ENCODE measurements around the gene GATA3.

The GATA3 gene

DNA sequence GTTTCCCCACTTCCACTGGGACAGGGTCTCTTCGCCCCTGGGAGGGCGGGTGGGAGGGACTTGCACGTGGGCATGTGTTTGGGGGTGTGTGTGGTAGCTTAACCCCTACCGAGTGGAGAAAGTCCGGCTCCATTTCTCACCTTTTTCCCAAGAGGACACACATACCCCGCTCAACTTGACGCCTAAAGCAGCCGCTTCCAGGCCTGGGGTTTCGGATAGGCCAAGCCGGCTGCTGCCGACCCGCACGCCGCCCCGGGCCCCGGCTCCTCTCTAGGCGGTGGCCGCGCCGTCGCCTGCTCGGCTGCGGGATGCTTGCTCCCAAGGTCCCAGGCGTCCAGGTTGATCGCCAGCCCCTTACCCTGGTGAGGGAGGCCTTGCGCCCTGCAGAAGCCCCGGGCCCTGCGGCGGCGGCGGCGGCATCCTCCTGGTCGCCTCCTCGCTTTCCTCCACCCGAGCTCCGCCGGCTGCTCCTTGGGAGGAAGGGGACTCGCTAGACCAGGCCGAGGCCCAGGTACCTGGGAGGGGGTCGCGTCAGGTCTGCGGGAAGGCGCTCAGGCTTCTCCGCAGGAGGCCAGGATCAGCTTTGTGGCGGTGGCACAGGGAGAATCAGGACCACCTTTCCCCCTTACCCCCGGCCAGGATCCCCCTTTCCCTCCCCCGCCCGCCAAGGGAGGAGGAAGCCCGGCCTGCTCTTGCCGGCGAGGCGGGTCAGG, 3.2 kb upstream of the GATA3 start:
- no peak for DNase-seq

DNA sequence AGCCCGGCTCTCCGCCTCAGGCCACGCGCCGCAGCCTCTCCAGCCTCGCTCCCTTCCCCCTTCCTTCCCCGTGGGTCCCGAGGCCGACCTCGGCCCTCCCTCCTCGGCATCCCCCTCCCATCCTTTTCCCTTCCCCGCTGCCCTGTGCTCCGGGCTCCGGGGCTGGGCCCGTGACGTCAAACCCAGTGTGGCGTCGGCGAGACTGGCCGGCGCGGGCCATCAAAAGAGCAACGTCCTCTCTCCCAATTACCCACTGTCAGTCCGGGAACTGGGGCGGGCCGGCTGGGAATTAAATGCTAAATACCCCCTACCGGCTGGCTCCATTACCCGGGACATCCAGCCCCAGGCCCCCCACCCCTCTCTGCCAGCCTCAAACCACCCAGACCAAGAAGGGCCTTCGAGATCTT, 2.6 kb upstream of the GATA3 start:
- DNase-seq, result no peak

DNA sequence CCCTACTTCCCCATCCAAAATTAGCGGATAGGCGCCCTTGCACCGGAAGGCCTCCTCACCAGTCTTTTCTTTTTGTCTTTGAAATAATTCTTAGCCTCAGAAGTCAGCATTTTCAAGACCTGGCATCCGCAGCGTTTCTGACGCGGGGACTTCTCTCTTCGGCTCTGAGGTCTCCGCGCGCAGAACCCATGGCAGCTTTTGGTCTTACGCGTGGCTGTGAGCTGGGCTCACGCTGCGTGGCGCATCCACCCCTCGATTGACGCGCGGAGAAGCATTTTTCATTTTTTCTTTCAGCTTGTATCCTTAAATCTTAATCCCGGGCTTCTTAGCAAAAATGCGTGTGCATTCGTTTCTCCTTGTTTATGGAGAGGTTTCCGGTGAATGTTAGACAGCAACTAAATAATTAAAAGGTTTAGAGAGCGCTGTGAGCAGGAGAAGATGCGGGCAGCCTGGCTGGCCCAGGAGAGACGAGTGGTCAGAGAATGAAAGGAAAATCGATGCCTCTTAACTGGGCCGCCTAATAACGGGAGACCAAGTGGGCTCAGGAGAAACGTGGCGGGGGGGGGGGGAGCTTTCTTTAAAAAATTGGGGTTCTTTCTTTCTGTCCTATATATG, 2.0 kb upstream of the GATA3 start:
- no peak for DNase-seq

DNA sequence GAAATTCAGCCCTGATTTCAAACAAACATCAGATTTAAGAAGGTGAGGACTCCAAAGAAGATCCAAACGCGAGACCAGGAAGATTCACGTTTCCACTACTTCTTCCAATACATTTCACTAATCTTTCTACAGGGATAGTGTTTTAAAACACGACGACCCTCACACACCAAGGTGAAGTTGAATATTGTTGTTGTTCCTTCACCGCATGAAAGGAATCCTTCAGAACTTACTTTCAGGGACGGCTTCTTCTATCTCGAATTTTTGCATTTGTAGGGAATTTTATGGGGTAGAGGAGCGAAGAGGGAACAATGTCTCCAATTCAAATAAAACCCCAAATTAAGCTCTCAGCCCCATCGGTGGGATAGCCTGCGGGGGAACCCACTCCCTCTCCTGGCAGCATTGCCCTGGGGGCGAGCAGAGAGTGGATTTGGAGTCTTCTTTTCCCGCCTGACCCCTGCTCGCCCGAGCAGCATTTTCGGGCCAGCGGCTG, 1.5 kb upstream of the GATA3 start:
- no peak for DNase-seq

DNA sequence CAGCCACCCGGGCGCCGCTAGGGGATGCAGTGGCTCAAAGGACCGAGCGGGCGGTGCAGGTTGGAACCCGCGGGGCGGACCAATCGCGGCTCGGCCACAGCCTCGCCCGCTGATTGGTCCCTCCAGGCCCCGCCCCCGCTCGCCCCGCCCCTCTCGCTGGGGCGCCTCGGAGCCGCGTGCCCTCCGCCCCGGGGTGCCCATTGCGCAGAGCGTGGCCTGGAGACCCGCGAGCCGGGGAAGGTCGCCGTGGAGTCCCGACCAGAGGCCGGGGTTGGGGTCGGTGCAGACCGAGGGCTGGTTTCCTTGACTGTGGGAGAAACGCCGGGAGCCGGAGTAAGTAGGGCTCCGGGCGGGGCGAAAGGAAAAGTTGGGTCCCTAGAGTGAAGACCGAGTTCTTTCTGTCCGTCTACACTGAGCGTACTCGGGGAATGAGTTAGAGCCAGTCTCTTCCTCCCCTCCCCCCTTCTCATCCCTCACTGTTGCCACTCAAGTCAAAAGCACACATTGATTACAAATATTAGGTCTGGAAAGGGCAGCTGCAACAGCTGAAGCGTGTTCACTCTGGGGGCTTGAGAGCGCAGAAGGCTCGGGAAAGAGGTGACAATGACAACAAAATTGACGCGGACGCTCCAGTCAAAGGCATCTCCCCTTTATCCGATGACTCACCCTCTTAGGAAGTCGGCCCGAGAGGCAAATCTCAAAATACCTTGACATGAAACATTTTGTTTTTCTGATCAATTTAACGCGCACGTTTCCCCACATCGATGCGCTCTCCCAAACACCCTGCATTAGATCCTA, 843 bp upstream of the GATA3 start:
- peak; percentile 93 for DNase-seq

DNA sequence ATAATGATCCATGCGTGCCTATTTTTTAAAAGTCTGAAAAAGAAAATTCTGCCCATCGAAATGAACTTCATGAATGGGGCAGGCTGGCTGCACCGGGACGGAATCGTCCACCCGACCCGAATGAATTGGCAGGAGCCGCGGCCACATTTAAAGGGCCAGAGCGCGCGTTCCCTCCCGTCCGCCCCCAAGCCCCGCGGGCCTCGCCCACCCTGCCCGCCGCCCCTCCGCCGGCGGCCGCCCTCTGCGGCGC, 319 bp upstream of the GATA3 start:
- DNase-seq, result no peak

DNA sequence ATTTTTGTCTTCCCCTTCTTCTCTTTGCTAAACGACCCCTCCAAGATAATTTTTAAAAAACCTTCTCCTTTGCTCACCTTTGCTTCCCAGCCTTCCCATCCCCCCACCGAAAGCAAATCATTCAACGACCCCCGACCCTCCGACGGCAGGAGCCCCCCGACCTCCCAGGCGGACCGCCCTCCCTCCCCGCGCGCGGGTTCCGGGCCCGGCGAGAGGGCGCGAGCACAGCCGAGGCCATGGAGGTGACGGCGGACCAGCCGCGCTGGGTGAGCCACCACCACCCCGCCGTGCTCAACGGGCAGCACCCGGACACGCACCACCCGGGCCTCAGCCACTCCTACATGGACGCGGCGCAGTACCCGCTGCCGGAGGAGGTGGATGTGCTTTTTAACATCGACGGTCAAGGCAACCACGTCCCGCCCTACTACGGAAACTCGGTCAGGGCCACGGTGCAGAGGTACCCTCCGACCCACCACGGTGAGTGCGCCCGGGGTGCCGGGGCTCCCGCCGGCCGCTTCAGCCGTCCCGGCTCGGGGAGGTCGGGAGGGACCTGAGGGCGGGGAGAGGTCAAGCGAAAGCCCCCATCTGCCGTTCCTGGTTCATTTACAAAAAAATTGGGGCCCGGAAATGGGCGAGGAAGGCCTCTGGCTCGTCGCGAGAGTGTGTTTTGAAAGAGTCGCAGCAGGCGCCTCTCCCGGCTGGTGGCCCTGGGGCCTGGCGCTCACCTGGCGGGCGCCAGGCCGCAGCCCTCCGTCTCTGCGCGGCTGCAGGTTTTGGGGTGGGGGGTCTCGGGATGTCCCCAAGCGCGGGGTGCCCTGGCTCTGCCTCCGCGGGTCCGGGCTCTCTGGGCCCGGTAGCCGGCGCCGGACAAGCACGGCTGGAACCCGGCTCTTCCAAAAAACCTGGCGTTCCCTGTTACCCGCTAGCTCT, 1.2 kb downstream of the GATA3 start:
- no peak for DNase-seq

DNA sequence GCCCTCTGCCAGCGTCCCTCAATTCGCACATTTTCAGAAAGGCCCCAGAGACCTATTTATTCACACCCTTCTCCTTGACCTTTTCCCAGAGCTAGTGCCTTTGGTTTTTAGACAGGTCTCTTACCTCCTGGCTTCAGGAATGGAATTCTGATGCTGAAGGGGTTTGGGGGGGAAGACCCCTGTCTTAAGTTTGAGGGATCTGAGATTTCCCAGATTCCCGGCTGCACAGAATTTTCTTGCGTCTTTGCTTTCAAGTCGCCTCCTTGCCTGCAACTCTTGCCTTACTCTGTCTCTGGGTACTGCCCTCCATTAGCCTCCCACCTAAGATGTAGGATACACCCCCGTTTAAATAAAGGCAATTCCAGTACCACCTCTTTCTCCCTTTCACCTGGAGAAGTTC, 1.9 kb downstream of the GATA3 start:
- no peak for DNase-seq

DNA sequence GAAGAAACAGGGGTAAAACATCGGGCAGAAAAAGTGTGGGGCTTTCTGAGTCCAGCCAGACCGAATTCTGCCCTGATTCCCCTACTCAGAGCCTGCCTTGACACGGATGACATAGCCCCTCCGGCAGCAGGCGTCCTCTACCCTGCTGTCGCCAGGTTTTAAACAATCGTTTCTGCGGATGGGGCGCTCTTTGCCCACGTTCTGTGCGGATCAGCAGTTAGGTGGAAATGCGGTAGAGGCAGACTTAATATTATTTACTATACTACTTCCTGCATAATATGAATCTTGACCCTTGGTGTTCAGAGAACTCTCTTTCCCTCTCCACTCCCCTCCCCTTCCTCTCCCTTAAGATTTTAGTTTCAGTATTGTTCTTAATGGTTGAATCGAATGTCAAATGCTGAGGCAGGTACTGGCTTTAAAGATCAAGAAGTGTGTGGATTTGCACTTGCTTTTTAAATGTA, 2.4 kb downstream of the GATA3 start:
- DNase-seq, result no peak

DNA sequence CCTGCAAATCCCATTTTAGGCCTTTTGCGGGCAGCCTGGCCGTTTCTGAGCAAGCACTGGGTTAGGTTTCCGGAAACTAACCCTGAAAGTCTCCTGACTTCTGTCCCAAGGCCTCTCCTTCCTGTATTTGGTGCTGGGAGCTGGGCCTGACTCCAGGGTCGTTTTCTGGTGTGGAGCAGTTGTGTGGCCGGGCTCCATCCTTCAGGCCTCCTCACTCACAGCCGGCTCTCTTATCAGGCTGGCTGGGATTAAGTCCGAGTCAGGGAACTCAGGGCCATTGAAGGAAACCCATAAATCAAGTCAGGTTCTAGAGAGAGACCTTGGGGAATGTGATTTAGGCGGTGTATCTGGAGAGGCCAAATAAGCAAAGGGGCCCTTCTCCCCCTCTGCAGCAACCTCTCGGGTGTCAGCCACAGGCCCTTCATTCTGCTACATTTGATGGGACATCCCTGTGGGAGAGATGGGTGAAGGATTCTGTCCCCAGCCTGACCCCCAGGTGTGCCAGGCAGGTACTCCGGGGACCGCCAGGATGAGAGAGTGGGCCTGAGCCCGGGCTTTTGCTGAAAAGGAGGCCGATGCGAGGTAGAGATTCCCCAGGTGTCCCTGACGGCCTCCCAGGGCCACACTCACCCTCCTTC, 3.3 kb downstream of the GATA3 start:
- DNase-seq, result no peak

DNA sequence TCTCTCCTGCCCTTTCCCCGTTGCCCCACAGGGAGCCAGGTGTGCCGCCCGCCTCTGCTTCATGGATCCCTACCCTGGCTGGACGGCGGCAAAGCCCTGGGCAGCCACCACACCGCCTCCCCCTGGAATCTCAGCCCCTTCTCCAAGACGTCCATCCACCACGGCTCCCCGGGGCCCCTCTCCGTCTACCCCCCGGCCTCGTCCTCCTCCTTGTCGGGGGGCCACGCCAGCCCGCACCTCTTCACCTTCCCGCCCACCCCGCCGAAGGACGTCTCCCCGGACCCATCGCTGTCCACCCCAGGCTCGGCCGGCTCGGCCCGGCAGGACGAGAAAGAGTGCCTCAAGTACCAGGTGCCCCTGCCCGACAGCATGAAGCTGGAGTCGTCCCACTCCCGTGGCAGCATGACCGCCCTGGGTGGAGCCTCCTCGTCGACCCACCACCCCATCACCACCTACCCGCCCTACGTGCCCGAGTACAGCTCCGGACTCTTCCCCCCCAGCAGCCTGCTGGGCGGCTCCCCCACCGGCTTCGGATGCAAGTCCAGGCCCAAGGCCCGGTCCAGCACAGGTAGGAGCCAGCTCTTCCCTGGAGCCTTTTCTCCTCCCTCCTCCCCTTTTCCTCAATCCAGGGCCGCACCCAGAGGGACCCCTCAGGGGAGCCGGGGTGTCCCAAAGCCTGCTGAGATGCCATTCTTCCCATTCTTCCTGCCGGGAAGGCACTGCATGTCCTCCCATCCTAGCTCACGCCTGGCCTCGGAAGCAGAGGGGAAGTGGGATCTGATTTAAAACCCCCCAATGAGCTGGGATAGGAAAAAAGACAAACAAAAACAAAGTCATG, 4.0 kb downstream of the GATA3 start:
- no peak for DNase-seq

DNA sequence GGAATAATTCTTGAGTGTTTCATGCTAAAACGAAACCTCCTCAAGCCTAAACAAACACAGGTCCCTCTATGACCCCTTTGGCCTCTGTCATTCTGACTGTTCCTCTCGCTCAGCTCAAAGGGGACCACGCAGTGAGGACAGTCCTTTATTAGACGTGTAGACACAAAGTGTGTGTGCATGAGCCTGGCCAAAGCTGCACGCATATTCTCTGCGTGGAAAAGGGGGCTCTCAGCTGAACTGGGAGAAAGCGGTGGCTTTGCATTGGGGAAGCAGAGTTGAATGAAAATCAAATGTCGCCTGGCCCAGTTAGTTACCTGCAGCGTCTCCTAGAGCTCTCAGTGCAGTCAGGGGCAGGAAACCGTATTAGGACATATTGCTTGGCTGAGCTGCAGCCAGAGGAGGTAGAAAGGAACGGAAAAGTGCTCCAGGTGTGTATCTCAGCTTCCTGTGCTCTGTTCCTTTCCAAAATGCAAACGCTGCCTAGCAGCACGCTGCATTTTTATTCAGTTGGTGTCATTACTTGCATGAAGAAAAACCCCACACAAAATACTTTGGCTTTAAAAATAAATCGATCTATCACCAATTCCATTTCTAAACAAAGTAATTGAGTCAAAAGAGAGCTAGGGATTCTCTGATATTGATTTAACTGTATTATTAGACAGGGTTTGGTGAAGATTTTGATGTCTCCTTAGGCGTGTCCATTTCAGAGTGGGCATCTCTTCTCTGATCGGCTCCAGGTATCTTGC, 4.9 kb downstream of the GATA3 start:
- DNase-seq, result no peak

DNA sequence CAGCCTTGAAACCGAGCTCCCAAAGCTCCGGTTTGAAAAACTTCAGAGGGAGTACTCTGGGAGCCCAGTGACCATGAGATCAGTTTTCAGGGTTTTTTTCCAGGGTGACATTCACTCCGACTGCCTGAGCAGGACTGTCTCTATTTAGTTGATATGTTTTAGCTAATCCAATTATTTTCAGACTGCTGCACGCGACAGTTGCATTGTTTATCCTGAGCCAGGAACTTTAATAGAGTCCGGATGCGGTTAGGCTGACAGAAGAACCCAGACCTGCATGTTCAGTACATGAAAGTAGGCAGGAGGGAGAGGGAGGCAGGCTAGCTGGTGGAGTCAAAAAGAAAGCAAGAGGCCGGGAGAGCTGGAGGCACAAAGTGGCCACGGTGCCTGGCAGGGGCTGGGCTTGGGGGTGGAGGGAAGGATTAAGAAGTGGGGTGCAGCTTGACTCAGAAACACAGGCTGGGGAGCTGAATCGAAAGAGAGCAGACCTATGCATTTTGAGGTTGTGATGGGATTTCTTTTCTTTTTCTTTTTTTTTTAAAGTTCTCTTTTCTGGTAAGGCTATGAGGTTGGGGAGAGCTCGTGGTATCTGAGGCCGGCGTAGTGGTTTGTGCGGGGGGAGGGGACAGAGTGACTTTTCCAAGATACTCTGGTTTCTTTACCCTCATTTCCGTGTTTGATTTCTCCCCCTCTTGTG, 5.7 kb downstream of the GATA3 start:
- DNase-seq, result peak; percentile 50

DNA sequence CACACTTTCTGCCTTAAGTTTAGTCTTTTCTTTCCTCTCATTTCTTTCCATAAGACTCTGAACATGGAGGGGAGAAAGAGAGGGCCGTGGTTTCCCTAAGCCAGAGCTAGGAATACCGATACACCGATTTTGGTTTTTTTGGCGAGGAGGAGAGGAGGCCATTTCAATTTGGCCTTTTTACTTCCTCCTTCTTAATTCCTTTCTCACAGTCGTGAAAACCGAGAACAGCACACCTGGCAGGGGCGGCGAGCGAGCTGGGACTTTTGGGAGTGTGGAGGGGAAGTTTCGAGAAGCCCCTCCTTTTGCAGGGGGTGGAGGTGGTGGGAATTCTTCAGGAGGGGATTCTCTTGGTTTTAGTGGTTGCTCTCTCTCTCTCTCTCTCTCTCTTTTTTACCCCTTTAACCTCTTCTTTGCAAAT, 6.2 kb downstream of the GATA3 start:
- DNase-seq, result no peak

DNA sequence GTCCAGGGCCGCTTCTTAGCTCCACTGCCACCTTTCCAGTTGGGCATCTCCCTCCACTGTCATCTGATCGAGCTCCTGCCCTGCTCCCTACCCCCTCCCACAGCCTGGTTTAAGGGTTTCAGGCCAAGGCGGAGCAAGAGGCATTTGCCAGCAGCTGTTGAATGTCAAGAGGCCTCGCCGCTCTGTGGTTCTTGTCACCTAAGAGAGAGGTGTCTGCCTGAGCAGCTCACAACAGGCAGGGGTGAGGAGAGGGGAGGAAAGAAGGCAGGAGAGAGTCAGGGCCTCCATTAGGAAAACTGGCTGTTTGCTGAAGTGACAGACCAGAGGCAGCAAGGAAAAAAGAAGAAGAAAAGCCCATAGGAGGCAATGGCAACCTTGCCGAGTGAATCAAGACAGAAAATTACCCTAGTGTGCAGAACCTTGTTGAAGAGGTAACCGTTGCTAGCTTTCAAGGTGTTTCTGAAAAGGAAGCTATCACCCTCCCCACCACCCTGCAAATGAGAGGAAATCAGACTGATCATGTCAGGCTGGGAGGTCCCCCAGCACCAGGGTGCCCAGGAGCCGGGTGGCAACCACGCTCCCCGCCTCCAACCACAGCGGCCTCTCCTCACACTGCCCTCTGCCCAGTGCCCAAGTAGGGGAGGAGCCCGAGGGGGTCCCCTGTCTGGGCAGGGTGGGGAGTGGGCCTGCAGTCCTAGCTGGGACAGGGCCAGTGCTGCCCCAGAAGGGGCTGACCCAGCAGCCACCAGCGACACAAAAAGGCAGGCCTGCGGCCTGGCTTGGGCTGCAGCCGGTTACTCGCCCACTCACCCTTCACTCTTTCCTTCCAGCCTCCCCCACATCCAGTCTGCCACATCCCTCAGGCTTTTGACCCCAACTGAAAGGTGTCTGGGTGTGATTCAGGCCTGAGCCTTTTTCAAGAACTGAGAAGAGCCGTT, 7.1 kb downstream of the GATA3 start:
- no peak for DNase-seq

DNA sequence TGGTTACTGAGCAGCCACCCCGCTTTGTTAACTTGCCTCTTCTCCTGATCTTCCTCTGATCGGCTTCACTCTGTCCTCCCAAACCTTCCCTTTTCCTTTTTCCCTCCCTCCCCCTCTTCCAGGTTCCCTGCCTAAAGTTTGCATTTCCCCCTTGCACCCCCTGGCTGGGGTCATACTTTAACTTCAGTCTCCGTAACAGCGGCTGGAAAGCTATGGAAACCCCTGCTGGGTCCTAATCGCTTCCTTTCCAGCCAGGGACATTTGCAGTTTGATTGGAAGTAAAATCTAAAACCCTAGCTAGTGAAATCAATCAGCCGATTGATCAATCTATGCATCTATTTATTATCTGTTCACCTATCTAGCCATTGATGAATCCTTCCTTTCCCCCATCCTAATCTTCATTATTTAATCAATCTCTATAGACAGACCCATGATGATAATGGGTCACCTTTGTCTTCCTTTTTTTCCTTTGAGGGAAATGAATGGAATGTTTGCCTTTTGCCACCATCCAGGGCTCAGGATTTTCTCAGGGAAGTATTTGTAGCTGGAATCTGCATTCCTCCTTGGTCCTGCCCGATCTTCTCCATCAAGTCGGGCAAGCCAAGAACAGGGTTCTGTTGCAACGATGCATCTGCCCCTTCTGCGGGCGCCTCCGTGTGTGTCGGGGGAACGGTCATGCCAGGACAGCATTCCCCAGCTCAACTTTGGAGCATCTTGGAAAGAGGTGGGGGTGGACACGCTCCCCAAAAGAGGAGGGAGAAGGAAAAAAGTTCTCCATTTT, 8.8 kb downstream of the GATA3 start:
- DNase-seq, result no peak

DNA sequence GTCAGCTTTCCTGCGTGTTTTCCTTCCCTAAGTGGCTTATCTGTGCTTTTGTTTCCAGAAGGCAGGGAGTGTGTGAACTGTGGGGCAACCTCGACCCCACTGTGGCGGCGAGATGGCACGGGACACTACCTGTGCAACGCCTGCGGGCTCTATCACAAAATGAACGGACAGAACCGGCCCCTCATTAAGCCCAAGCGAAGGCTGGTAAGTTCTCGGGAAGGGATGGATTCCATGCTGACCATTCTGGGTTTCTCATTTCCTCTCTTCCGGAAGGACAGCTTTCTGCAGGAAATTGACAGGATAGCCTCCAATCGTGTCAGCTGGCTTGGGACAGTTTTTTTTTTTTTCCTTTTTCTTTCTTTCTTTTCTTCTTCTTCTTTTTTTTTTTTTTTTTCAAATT, 9.4 kb downstream of the GATA3 start:
- DNase-seq, result no peak

DNA sequence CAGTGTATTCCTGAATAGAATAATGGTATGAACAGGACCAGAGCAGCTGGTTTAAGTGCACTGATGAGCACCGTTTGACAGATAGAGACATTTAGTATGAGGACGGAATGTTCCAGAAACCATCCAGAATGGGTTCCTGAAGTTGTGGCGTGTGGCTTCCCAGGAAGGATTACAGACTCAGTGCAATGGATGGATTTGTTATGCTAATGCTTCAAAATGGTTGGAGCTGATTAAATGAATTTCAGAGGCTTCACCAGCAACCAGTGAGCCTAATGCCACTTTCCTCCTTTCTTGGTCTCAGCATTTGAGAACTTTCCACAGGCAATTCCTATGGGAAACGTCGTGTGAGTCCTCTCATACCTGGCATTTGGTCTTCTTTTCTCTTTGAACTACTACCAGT, 9.9 kb downstream of the GATA3 start:
- DNase-seq, result no peak
